HG03175 (cell line): Measurements from ENCODE around the gene LIN28A.

Experiments used
- ATAC-seq: cut with Tn5 transposase; IDR thresholded peaks from one replicate; pipeline ENCODE4 v1.9.1; 2021; ENCODE audit warnings: mild to moderate bottlenecking, moderate library complexity; ENCODE audit not compliant: unreplicated experiment

LIN28A gene

GRCh38 chr1:26478159-26478558 lies 67.5 kb downstream of the LIN28A start:
- ATAC-seq, result no peak

- ATAC-seq, result no peak
Measured at GRCh38 chr1:26478988-26479387, 68.4 kb downstream of the LIN28A start.
